Gastroesophageal sphincter (tissue), 4 donors: ENCODE measurements around the gene PARD3B. TPM values are rescaled to one million over a fixed set of nuclear protein-coding genes. Genes with fewer than 3 reads are reported as not detected.

Experiments
- ATAC-seq: fragments of 150-250 bp; one replicate; pipeline ENCODE4 v1.9.1; 2016; ENCODE audit warnings: mild to moderate bottlenecking, moderate library complexity
- H3K27ac ChIP-seq, 4 donors: fragments of 200-600 bp; sonication (generic) in 3 of 4; 1 replicate in 3 of 4; 2 replicates in 1 of 4; pipeline ENCODE4 v1.5.1; 2016 to 2019
- H3K27me3 ChIP-seq: fragments of 200-600 bp; sonication (generic); one replicate; pipeline ENCODE4 v1.5.1; 2019
- H3K36me3 ChIP-seq, 2 donors: fragments of 200-600 bp; sonication (generic); one replicate each; pipeline ENCODE4 v1.5.1; 2019; ENCODE audit warnings: control low read depth in 1 of 2
- H3K4me1 ChIP-seq, 3 donors: fragments of 200-600 bp; sonication (generic); 1 replicate in 2 of 3; 2 replicates in 1 of 3; pipeline ENCODE4 v1.5.1; 2016 to 2019; ENCODE audit warnings: control low read depth in 2 of 3
- H3K4me3 ChIP-seq, 2 donors: fragments of 200-600 bp; sonication (generic); one replicate each; pipeline ENCODE4 v1.5.1; 2019; ENCODE audit warnings: mild to moderate bottlenecking in 1 of 2, moderate library complexity in 1 of 2
- H3K9me3 ChIP-seq, 3 donors: fragments of 200-600 bp; sonication (generic); one replicate each; pipeline ENCODE4 v1.5.1; 2017 to 2019; ENCODE audit warnings: control low read depth in 2 of 3
- EP300 ChIP-seq: sonication (generic); formaldehyde crosslinking; IDR thresholded peaks from one replicate; pipeline ENCODE4 v1.6.1; 2017; ENCODE audit warnings: antibody characterized with exemption, mild to moderate bottlenecking
- POLR2A ChIP-seq, 2 donors: fragments of 450-650 bp; IDR thresholded peaks; one replicate each; pipeline ENCODE4 v1.6.1; 2017; ENCODE audit warnings: antibody characterized with exemption in 2 of 2, mild to moderate bottlenecking in 2 of 2, moderate library complexity in 1 of 2
- POLR2AphosphoS5 ChIP-seq: sonication (generic); formaldehyde crosslinking; IDR thresholded peaks from one replicate; pipeline ENCODE4 v1.6.1; 2017; ENCODE audit warnings: antibody characterized with exemption
- WGBS, 2 donors: methylation state at CpG; one replicate each; pipeline ENCODE4 v1.1.5; 2018; ENCODE audit warnings: low coverage in 1 of 2; 5-methylcytosine and 5-hydroxymethylcytosine counted together
- total RNA-seq, 4 donors: library from RNA; depleted of rRNA; stranded (reverse); fragments of >200 nt; gene quantifications; one replicate each; pipeline ENCODE4 v1.1.0, GENCODE V29; 2016
- TF ChIP-seq, protein P1 (sequence below), 4 experiments: fragments of 200-600 bp in 2 of 4; fragments of 450-650 bp in 2 of 4; sonication (generic) in 1 of 4; IDR thresholded peaks; one replicate each; pipeline ENCODE4 v1.5.1; 2017 to 2019; ENCODE audit warnings: antibody characterized with exemption in 4 of 4, mild to moderate bottlenecking in 2 of 4, moderate library complexity in 2 of 4

PARD3B gene
- total RNA-seq, 4 donors from 2014 or later, result 29.6 to 42.2 (median 41.0) TPM

DNA sequence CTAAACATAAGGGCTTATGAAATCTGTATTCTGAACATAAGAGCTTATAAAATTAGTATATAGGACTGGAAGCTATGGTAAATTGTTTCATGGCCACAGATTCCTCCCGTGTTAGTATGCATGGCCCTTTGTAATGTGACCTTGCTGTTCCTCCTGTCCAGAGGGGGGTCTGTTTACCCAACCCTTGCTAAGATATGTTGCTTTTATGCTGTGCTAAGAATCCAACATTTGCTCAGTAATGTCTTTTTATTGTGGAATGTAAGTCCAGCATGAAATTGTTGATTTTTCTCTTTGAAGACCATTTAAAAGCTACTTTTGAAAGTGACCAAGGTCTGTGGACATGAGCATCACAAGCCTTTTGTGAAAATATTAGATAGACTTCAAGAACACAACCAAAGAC lies 485.4 kb downstream of the PARD3B start:
- peaks cover 0 to 6% (median 4%) of the 10 kb centered on the region in 3 donors for H3K4me1 ChIP-seq
- no peak for ATAC-seq
- TF ChIP-seq POLR2A (IDR thresholded peaks at IDR 0.05) (no peak), EP300 (no peak), POLR2AphosphoS5 (no peak)
- TF ChIP-seq, protein P1, sequence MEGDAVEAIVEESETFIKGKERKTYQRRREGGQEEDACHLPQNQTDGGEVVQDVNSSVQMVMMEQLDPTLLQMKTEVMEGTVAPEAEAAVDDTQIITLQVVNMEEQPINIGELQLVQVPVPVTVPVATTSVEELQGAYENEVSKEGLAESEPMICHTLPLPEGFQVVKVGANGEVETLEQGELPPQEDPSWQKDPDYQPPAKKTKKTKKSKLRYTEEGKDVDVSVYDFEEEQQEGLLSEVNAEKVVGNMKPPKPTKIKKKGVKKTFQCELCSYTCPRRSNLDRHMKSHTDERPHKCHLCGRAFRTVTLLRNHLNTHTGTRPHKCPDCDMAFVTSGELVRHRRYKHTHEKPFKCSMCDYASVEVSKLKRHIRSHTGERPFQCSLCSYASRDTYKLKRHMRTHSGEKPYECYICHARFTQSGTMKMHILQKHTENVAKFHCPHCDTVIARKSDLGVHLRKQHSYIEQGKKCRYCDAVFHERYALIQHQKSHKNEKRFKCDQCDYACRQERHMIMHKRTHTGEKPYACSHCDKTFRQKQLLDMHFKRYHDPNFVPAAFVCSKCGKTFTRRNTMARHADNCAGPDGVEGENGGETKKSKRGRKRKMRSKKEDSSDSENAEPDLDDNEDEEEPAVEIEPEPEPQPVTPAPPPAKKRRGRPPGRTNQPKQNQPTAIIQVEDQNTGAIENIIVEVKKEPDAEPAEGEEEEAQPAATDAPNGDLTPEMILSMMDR (IDR thresholded peaks at IDR 0.05), result no peak
- no peaks in the 10 kb centered on the region for H3K9me3 ChIP-seq
- no peak overlapping the region for H3K4me3 ChIP-seq
- no peaks in the 10 kb centered on the region for H3K27me3 ChIP-seq
- no peak overlapping the region for H3K27ac ChIP-seq
- 88 to 89% methylated on average over 1 of the region's 1 CpG for WGBS, 2 donors
- no peaks in the 10 kb centered on the region for H3K36me3 ChIP-seq

DNA sequence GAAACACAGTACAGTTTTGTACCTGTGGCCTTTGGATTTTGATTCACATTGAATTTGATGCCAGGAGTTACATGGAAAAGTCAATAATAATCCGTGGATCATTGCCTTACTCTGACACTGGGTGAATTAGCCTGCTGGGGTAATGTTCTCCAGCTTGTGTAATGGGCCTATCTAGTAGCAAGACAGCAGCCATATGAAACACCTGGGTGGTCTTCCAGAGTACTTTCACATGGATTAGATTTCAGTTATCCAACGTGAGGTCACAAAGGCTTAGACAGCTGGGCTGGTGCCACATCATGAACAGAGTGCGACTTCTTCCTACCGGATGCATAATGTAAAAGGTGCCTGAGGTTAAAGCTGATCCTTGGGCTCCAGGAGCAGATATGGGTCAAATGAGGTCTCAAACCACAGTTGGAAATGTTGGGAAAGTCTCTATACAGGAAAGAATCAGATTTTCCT lies 486.8 kb downstream of the PARD3B start:
- Histone ChIP-seq H3K36me3 (no peaks in the 10 kb centered on the region), H3K27me3 (no peaks in the 10 kb centered on the region), H3K4me3 (no peak overlapping the region), H3K27ac (no peak overlapping the region), H3K4me1 (peaks cover 0 to 4% (median 0%) of the 10 kb centered on the region in 3 donors), H3K9me3 (no peaks in the 10 kb centered on the region)
- WGBS, 2 donors, result 74 to 80% methylated on average over 4 of the region's 4 CpGs
- TF ChIP-seq, protein P1 (IDR thresholded peaks at IDR 0.05), result no peak
- TF ChIP-seq POLR2A (IDR thresholded peaks at IDR 0.05), result no peak
- no peak for TF ChIP-seq EP300
- TF ChIP-seq POLR2AphosphoS5, result no peak
- ATAC-seq, result no peak

DNA sequence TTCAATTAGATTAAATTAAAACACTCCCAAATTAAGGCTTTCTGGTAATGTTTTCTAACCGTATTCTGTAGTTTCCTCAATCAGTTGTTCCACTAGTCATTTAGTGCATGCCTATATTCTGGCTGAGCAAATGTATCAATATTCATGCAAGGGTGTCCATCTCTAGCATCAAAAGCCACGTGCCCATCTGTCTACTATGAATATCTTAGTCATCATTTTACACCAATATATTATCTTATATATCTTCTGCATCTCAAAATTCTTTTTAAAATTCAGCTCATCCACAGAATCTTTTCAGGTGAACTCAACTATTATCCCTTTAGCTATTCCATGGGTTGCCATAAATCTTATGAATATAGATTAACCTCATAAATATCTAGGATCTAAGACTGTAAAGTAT lies 488.2 kb downstream of the PARD3B start:
- H3K27ac ChIP-seq, result no peak overlapping the region
- no peaks in the 10 kb centered on the region for H3K9me3 ChIP-seq
- H3K4me1 ChIP-seq, result peaks cover 0 to 4% (median 0%) of the 10 kb centered on the region in 3 donors
- ATAC-seq, result no peak
- no peaks in the 10 kb centered on the region for H3K36me3 ChIP-seq
- no peak for TF ChIP-seq POLR2AphosphoS5
- no peak for TF ChIP-seq EP300
- TF ChIP-seq POLR2A (IDR thresholded peaks at IDR 0.05), result no peak
- TF ChIP-seq, protein P1 (IDR thresholded peaks at IDR 0.05), result no peak
- 87 to 93% methylated on average over 2 of the region's 2 CpGs for WGBS, 2 donors
- no peaks in the 10 kb centered on the region for H3K27me3 ChIP-seq
- H3K4me3 ChIP-seq, result no peak overlapping the region

DNA sequence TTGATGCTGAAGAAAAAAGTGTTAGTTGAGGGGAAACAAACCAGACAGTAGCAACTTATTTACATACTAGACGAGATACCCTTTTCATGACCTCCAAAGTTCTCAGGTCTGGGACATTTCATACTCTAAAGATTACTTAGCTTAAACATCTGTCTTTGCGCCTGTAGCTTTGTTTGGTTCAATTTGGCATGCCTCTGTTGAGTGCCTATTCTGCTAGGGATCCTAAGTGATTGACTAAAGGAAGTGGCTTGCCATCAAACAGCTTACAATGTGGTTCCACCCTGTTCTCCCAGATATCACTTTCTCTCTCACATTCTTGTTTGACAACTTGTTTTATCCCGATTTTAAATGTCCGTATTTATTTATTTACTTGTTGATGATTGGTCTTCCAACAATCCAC lies 488.8 kb downstream of the PARD3B start:
- TF ChIP-seq, protein P1 (IDR thresholded peaks at IDR 0.05), result no peak
- TF ChIP-seq POLR2AphosphoS5 (no peak), EP300 (no peak), POLR2A (IDR thresholded peaks at IDR 0.05) (no peak)
- H3K36me3 ChIP-seq, result no peaks in the 10 kb centered on the region
- no peak overlapping the region for H3K4me3 ChIP-seq
- peaks cover 0 to 4% (median 0%) of the 10 kb centered on the region in 3 donors for H3K4me1 ChIP-seq
- H3K9me3 ChIP-seq, result no peaks in the 10 kb centered on the region
- WGBS, 2 donors, result 72 to 94% methylated on average over 2 to 4 of the region's 4 CpGs
- H3K27me3 ChIP-seq, result no peaks in the 10 kb centered on the region
- no peak overlapping the region for H3K27ac ChIP-seq
- ATAC-seq, result no peak

DNA sequence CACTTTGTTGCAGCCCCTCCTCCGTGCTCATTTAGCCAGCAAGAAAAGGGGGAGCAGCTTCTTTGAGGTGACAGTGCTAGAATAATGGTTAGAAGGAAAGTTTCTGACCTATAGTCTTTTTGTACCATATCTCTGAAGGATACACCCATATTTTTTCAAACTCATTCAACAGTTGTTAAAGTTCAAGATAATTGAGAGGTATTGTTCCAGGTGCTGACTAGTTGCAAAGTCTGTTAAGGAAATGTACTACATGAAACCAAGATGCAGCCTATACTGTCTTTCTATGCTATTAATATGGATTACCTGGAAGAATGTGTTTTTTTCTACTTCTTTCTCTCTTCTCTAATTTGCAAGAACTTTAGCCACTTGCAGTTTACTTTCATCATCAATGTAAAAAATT lies 495.0 kb downstream of the PARD3B start:
- no peak for ATAC-seq
- Histone ChIP-seq H3K9me3 (no peaks in the 10 kb centered on the region), H3K27ac (no peak overlapping the region), H3K36me3 (no peaks in the 10 kb centered on the region), H3K4me1 (no peaks in the 10 kb centered on the region), H3K27me3 (no peaks in the 10 kb centered on the region), H3K4me3 (no peak overlapping the region)
- TF ChIP-seq POLR2A (IDR thresholded peaks at IDR 0.05), result no peak
- TF ChIP-seq, protein P1 (IDR thresholded peaks at IDR 0.05), result no peak
- no peak for TF ChIP-seq POLR2AphosphoS5
- no peak for TF ChIP-seq EP300
- WGBS, 2 donors, result 86 to 90% methylated on average over 1 of the region's 1 CpG
